SIG-M5 (cell line): ENCODE results near the gene PAQR9.

Experiments
- DNase-seq: peaks from one replicate; lab custom pipeline; 2025; lab: John Stamatoyannopoulos, UW

The PAQR9 gene

DNA sequence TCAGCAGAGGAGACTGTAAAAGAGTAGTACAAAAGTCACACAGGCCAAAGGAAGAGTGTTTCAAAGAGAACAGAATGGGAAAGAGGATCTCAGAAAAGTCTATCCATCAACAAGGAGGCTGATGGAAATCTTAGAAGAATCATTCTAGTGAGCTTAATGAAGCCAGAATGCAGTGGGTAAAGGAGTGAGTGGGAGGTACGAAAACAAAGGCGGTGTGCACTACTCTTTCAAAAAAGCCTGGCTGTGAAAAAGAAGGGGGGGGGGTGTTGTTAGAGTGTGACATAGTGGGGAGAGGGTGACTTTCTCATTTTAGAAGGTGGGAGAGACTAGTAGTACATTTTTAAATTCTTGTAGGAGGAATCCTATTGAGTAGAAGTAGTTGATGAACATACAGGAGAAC lies 11.7 kb downstream of the PAQR9 start:
- no peak for DNase-seq

DNA sequence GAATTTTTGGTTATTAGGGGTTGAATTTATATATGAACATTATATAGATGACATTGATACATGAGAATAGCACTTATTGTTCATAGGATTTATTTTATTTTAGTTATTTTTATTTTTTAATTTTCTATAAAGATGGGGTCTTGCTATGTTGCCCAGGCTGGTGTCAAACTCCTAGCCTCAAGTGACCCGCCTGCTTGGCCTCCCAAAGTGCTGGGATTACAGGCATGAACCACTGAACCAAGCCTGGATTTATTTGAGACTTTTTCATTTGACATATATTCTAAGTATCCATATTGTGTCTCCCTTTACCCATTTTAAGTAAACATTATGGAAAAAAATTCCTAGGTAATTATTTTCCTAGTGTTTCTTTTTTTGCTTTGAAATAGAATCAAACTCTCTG lies 12.5 kb downstream of the PAQR9 start:
- DNase-seq = no peak

DNA sequence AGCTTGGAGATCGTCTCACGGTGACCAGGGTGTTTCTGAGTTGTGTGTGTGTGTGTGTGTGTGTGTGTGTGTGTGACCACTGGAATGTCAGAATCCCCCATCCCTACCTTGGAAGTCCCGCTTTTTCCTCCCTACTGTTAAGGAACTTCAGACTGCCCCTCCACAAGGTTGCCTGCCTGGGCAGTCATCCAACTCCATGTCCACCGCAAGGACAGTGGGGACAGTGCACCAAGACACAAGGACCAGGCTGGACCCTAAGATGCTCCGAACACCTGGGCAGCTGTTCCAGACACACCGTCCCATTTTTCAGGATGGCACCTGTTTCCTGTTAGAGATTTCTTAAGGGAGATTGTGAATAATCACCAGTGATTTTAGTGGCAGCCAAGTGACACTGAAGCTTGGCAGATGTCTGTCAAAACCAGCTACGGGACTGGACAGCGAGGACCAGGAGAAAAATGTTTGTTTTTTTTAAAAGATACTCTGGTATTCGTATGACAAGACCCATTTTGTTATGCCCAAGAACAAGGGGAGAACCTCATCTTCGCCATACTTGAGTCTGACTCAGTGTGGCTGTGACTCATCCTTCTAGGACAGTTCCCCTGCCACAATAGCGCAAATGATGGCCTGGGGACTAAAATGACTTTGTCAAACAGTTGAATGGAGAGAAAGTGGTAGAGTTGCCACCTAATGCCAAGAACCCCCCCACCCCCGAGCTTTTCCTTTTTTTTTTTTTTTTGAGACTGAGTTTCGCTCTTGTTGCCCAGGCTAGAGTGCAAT lies 15.5 kb downstream of the PAQR9 start:
- DNase-seq = no peak

DNA sequence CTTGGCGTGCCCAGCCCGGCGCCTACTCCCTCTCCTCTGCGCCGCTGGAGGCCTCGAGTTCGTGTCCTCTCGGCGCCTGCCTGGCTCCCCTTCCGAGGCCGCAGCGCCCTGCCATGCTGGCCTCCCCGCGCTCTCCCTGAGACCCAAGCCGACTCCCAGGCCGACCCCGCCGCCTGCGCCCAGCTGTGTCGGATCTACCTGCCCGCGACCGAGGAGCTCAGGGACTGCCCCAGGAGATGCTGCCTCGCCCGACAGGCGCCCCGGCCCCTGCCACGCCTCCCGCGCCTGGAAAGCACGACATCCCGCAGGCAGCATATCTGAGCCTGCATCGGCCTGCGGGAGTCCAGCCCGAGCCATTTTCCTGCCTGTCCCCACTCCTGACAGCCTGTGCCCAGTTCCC lies 16.1 kb downstream of the PAQR9 start:
- no peak for DNase-seq

DNA sequence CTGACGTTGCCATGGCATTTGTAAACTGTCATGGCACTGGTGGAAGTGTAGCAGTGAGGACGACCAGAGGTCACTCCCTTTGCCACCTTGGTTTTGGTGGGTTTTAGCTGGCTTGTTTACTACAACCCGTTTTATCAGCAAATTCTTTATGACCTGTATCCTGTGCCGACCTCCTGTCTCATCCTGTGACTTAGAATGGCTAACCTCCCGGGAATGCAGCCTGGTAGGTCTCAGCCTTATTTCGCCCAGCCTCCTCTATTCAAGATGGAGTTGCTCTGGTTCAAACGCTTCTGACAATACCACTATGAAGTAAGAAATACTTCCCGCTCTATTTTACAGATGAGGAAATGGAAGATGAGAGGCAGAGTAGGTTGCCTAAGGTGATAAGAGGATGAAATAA lies 16.6 kb downstream of the PAQR9 start:
- DNase-seq = no peak

DNA sequence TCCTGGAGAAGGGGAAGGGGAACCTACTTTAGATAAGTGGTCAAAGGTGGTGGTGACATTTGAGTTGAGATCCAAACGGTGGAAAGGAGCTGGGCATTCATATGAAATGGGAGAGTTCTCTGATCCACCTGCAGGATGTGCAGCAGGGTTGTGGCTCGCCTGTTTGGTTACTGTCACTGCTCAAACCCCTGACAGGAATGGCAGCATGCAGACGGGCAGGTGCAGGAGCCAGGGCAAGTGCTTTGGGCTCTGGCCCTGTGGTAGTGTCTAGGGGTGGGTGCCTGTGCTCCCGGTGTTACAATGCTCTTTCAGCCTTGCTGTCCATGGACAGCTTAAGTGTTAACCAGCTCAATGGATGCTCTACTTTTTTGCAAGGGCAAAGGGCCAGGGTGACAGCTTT lies 18.5 kb downstream of the PAQR9 start:
- DNase-seq = no peak

DNA sequence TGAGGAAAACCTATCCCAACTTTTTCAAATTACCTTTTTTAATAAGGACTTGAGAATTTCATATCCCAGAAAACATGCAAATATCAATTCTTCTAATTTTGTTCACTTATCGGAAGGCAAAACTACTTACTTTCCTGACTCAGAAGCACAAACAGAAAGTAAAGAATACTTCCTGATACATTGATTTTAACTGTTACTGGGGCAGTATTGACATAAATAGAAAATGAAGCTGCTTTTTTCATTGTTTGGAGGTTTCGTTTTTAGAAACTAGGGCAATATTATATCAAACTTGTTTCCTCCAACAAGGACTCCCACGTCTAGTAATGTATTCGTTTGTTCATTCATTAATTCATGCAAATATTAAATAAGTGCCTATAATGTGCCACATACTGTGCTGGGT lies 19.1 kb downstream of the PAQR9 start:
- no peak for DNase-seq

DNA sequence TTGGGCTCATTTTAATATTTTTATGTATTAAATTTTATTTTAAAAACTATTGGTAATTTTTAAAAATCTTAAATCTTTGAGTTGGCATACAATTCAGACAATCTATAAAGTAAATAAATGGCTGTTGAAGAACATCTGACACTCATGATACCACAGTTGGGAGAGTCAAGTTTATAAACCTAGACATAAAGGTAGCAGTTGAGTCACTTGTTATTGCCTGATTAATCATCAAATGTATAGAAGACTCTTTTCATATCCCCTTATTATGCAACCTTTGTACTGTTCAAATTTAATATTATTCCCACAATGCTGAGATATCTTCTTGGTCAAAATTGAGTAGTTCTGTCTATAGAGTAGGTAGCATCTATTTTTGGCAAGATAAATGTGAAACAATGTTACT lies 19.6 kb downstream of the PAQR9 start:
- no peak for DNase-seq

DNA sequence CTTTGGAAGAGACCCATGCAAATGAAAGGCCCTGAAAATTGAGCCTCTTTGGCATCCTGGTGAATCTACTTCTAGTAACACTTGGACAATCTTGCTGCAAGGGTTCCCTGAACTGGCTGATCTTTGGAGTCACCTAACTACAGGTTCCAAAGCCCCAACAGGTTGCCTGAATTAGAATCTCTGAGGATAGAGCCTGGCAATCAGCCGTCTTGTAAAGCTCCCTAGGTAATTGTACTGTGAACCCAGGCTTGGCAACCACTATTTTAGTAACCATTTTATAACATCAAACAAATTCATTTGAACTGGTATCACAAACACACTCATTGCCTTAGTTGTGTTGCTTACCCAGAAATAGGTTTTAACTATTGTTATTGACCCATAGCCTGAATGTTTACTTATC lies 20.1 kb downstream of the PAQR9 start:
- no peak for DNase-seq

DNA sequence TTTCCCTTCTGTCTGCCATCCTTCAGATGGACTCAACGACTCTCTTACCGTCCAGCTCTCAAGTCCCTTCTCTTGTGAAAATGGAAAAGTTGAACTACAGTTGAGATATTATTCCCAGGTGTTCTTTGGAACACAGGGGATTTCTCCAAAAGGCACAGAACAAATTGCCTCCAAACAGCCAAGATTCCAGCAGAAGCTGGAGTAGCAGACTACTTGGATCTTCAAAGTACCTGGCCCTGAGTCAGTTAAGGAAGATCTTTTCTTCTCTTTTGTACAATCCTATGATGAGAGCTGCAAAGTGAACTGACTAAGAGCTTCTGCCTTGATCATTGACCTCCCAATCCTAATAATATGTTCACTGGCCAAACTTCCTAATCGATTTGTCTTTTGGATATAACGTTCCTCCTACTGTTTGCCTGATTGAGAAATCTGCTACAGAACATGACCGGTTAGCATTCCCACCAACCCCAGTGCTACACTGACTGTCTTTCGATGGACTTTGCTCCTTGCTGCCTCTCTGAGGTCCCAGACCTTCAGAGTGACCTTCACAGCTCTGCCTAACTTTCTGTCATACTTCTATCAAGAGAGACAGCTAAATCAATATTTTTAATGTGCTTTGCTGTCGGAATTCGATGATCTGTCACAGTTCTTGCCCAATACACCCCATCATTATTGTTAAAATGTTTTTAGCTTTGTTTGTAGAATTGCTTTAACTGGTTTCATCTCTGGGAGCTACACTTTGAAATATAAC lies 21.9 kb downstream of the PAQR9 start:
- DNase-seq = no peak

DNA sequence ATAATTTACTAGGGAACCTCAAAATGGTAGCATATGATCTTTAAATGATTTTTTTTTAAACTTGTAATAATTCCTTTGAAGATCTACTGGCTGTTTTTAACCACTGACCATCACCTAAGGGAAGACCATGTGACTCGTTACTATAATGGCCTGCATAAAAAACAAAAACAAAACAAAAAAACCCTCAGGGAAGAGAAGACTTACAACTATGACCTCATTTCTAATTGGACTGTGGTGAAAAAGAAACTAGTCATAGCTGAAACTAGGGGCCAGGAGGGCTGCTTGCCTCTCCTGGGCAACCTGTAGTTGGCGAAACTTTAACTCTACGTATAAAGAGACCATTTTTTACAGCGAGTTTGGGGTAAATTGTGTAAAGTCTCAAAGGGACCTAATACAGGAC lies 23.0 kb downstream of the PAQR9 start:
- DNase-seq = no peak

DNA sequence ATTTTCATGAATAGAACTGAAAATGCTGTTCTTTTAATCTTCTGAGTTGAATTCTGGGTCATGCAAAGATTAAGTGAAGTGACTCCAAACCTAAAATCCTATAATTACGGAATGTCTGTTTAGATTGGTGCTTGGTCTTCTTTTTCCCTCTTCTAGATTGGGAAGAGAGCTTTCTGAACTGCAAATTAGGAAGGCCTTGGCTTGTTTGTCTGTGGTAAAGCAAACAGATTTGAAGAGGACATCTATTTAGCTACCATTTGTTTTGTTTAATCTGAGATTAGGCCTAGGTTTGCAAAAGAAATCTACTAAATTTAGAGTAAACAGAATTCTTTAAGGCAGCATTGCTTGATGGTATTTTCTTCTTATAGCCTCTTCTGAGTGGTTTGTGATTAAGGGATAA lies 23.5 kb downstream of the PAQR9 start:
- DNase-seq = no peak

DNA sequence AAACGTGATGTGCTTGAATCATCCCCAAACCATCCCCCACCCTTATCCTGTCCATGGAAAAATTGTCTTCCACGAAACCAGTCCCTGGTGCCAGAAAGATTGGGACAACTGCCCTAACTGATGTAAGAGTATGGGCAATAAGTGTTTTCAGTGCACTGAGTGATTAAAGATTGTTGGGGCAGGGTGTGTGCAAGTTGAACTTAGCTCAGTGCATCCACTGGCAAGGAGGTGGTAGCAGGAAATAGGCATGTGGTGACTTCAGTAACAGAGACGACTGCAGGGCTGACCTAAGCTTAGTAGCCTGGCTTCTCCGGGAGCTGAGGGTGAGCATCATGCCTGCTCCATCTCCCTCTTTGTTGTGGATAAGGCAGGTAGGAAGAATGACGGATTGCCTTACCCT lies 27.5 kb downstream of the PAQR9 start:
- no peak for DNase-seq

DNA sequence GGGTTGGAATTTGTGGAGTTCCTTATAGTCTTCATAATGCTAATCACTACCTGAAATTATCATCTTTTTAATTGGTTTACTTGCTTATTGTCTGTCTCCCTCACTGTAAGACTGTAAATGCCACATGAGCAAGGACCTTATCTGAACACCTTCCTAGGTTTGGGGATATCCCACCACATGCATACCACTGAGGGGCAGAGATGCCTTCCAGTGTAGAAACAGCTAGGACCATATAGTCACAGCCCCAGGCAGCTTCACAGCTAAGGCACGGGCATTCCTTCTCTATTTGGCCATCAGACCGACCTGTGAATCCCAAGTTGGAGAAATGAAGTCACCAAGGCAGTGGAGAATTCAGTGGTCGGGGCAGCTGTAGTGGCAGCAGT lies 28.6 kb downstream of the PAQR9 start:
- DNase-seq = no peak

DNA sequence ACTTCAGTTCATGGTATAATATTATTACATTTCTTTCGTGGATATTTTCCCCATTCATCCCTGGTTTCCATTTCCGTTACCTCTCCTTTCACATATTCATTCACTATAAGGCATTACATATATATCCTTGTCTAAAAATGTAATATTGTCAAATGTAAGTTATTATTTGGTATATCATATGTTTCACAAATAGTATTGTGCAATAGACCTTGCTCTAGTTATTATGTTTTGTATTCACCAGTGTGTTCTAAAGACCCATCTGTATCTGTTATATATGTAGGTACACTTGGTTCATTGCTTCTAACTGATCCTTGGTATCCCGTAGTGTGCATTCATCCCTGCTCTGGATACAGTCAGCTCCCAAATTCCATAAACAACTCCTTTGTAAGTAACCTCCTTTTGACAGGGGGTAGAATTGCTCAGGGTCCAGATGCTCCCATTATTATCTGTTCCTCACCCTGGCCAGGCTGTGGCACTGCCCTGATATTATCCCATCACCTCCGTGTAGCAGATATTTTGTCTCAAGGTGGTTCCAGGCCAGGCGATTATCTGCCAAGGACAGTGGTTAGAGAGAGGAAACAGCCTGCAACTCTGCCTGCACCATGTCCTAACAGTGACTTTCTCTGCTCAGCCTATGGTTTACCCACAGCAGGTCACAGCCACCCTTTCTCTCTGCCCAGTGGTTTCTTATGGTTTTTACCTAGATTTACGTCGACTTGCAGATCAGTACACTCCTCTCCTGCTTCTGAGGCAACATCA lies 29.2 kb downstream of the PAQR9 start:
- no peak for DNase-seq

DNA sequence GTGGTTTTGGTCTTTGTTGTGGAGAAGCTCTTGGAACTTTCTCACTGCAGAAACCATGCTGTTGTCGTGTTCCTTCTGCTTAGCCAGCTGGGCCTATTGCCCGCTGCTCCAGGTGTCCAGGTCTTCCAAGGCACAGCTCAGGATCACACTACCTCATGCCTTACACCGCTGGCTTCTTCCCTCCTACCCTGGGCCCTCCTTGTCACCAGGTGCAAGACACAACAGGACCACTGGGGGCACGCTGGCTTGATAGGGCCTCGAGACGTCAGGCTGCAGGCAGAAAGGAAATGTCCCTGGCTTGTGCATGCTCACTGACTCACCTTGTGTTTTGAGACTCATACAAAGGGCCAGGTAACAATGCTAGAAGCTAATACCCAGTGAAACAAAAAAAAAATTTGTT lies 32.3 kb downstream of the PAQR9 start:
- no peak for DNase-seq

DNA sequence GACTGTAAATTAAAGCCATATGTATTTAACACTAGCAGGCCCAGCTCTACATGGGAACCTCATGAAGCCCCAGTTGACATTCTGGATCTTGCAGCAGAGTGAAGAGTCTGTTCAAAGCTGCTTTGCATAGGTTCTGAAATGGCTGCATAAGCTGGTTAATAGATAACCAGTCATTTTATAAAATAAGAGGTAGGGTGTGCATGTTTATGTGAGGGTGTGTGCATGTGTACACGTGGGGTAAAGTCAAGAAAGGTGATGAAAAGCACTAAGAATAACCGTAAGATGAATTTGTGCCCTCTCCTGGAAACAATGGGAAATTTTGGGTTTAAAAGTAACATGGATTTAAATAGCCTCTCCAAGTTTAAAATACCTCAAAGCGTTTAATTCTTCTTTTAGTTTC lies 33.0 kb downstream of the PAQR9 start:
- DNase-seq = no peak

DNA sequence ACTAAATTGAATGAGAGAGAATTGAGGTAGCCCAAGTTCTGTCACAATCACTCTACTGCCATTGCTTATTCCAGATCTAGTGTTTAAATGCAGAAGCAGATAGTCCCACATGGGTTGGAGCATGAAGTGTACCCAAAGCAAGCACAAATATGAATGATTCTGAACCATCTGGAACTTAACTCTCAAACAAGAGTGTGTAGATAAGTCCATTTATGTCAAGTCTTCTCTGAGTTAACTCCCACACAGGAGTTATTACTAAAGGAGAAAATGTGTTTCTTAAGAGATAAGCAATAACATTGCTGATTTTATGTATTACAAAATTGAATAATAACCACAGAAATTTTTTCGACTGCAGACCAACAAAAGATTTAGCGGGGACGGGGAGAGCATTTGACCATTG lies 33.6 kb downstream of the PAQR9 start:
- no peak for DNase-seq

DNA sequence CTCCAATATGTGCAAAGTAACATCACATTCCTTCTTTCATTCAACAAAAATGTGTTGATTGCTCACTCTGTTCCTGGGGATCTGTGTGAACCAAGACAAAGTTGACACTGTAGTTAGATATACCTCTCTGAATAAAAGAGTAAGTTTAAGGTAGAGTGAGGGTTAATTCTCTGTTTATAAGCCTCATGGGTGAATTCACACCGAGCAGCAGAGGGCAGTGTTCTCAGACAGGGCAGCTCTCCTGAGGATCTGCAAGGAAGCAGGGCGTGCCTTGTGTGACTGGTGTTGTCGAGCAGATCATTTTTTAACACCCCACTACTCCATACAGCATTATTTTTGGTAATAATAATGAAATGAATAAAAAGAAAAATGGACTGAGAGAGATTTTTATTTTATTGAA lies 34.4 kb downstream of the PAQR9 start:
- DNase-seq = peak; percentile 17

DNA sequence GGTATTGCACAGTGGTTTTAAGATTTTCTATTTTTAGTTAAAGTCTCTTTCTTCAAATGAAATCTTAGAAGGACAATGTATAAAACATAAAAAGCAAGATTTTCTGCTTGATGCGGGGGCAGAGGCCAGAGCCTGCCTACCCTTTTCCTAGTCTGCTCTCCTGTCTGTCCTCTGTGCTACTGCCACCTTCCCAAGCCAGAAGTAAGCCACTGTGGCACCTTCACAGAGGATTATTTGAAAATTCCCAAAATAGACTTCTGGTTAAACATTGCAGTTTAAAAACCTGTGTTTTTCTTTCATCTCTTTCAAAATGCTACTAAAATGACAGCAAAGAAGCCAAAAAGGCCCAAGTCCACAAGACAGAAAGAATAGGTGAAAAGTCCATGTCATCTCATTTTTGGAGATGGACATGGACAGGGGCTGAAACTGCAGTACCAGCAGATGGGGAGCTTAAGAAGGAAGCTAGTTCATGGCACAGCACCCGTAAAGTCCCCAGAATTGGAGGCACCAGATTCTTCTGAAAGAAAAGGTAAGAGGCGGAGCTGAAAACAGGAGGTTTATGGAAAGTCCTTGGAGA lies 37.0 kb downstream of the PAQR9 start:
- DNase-seq = no peak

DNA sequence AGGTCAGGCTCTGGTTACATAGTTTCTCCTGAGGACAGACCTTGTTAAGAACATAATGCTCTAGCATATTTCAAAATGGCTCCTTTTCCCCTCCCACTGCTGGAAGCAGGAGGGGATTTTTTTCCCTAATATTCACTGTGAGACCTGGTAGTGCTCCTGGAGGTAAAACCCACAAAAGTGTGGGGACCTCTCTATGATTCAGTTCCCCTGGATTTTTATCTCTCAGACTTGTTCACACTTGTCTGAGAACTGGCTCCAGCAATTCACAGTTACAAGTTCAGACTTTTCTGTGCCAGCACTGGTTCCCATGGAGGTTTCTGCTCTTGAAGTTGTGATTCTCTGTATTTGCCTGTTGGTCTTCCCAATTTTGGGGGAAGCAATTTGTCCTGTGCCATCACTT lies 38.3 kb downstream of the PAQR9 start:
- DNase-seq = no peak

DNA sequence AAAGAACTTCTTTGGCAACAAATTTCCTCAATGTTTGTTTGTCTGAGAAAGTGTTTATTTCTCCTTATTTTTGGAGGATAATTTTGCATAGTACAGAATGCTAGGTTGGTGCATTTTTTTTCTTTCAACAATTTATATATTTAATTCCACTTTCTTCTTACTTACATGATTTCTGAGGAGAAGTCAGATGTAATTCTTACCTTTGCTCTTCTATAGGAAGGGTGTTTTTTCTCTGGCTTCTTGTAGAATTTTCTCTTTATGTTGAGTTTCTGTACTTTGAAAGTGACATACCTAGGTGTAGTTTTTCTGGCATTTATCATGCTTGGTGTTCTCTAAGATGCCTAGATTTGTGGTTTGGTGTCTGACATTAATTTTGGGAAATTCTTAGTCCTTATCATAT lies 39.8 kb downstream of the PAQR9 start:
- DNase-seq = no peak

DNA sequence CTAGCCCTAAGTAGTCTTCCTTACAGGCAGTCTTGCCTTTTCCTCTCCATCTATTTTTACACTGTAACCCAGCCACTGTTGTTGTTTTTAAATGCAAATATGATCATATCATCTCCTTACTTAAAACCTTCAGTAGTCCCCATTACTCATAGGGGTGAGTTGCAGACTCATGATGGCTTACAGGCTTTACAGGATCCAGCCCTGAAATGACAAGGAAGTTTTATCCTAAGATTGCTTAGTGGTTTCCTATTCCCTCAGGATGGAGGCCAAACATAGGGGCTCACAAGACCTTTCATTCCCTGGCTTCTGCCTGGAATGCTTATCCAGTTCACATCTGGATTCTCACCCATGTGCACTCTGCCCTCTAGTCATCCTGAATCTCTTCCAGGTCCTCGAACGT lies 46.9 kb downstream of the PAQR9 start:
- no peak for DNase-seq
